Measurements from ENCODE around the gene GPC6.

The GPC6 gene

DNA sequence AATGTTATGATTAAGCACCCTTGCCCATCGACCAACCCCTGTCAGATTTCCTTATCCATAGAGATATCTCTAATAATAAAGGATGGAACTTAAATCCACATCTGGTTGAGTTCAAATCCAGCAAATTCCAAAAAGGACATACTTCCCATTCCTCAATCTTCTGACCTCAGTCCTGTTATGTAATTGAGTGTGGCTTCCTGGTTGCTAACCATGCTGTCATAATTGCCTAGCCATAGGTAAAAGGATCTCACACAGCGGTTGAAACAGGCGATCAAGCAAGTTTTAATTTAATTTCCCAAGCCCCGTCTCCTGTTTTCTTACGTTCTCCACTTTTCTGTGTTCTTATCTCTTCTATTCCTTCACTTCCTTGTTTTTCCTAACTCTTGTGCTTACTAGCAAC lies 550.3 kb downstream of the GPC6 start:
- Histone ChIP-seq H3K9me3 (ENCODE audit: low read length) (no peaks in the 10 kb centered on the region), H3K36me3 (ENCODE audit: insufficient read depth, low read length) (no peaks in the 10 kb centered on the region), H3F3A (ENCODE audit: insufficient read depth, low read length) (no peaks in the 10 kb centered on the region), H3K4me3 (ENCODE audit: low read depth, low read length, poor library complexity, severe bottlenecking) (no peak overlapping the region), H3K27ac (ENCODE audit: low read depth, low read length, poor library complexity, severe bottlenecking) (no peak overlapping the region), H2AFZ (ENCODE audit: low read length) (no peak overlapping the region), H3K4me1 (ENCODE audit: insufficient read depth, low read length, severe bottlenecking) (no peaks in the 10 kb centered on the region), H3K9me2 (ENCODE audit: low read depth, low read length) (no peaks in the 10 kb centered on the region), H3K9ac (ENCODE audit: low read length) (no peak overlapping the region), H3K4me2 (ENCODE audit: low read length) (no peak overlapping the region), H3K27me3 (ENCODE audit: insufficient read depth, low read length) (no peaks in the 10 kb centered on the region), H4K20me1 (ENCODE audit: insufficient read depth, low read length) (no peaks in the 10 kb centered on the region), H3K79me2 (ENCODE audit: insufficient read depth, low read length) (no peaks in the 10 kb centered on the region)
- TF ChIP-seq, protein P1, sequence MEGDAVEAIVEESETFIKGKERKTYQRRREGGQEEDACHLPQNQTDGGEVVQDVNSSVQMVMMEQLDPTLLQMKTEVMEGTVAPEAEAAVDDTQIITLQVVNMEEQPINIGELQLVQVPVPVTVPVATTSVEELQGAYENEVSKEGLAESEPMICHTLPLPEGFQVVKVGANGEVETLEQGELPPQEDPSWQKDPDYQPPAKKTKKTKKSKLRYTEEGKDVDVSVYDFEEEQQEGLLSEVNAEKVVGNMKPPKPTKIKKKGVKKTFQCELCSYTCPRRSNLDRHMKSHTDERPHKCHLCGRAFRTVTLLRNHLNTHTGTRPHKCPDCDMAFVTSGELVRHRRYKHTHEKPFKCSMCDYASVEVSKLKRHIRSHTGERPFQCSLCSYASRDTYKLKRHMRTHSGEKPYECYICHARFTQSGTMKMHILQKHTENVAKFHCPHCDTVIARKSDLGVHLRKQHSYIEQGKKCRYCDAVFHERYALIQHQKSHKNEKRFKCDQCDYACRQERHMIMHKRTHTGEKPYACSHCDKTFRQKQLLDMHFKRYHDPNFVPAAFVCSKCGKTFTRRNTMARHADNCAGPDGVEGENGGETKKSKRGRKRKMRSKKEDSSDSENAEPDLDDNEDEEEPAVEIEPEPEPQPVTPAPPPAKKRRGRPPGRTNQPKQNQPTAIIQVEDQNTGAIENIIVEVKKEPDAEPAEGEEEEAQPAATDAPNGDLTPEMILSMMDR (IDR thresholded peaks at IDR 0.05; ENCODE audit: low read length), result no peak
- no peak for TF ChIP-seq EZH2 (IDR thresholded peaks at IDR 0.05; ENCODE audit: borderline replicate concordance, low read length)

DNA sequence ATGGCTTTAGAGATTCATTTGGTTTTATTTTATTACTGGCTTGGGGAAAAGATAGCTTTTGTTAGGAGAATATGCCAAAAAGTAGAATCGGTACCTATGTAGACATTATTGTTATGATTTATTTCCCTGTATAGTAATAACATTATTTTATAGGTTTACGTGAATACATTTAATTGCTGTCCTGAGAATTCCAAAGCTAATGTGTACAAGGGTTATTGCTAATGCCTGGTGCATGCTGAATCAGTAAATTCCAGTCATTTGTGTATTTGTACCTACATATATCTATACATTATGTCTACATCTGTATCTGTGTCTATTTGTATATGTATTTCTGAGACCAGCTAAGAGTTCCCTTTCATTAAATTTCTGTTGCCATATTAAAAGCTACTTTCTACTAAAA lies 550.9 kb downstream of the GPC6 start:
- Histone ChIP-seq H3K9me3 (ENCODE audit: low read length) (no peaks in the 10 kb centered on the region), H3K27ac (ENCODE audit: low read depth, low read length, poor library complexity, severe bottlenecking) (no peak overlapping the region), H3K4me2 (ENCODE audit: low read length) (no peak overlapping the region), H3K36me3 (ENCODE audit: insufficient read depth, low read length) (no peaks in the 10 kb centered on the region), H2AFZ (ENCODE audit: low read length) (no peak overlapping the region), H3K4me1 (ENCODE audit: insufficient read depth, low read length, severe bottlenecking) (no peaks in the 10 kb centered on the region), H4K20me1 (ENCODE audit: insufficient read depth, low read length) (no peaks in the 10 kb centered on the region), H3K4me3 (ENCODE audit: low read depth, low read length, poor library complexity, severe bottlenecking) (no peak overlapping the region), H3K9ac (ENCODE audit: low read length) (no peak overlapping the region), H3K27me3 (ENCODE audit: insufficient read depth, low read length) (no peaks in the 10 kb centered on the region), H3K9me2 (ENCODE audit: low read depth, low read length) (no peaks in the 10 kb centered on the region), H3F3A (ENCODE audit: insufficient read depth, low read length) (no peaks in the 10 kb centered on the region), H3K79me2 (ENCODE audit: insufficient read depth, low read length) (no peaks in the 10 kb centered on the region)
- no peak for TF ChIP-seq EZH2 (IDR thresholded peaks at IDR 0.05; ENCODE audit: borderline replicate concordance, low read length)

DNA sequence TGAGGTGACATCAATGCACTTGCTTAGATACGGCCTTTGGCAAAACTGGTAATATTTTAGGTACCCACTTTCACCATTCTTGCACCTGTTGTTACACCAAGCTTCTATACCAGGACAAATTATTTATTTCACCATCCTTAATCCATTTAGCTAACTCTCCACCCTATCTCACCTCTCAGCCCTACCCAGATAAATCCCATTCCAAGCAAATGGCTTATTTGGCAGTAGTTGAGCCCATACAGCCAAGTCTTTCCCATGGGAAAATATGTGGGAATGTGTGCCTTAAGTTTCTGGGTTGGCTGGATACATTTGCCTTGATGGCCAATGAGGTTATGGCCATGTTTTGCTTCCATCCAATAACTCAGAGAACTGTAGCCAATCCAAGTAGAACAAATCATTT lies 551.9 kb downstream of the GPC6 start:
- no peaks in the 10 kb centered on the region for H3F3A ChIP-seq (ENCODE audit: insufficient read depth, low read length)
- no peaks in the 10 kb centered on the region for H3K27me3 ChIP-seq (ENCODE audit: insufficient read depth, low read length)
- no peak overlapping the region for H3K9ac ChIP-seq (ENCODE audit: low read length)
- no peak overlapping the region for H3K4me3 ChIP-seq (ENCODE audit: low read depth, low read length, poor library complexity, severe bottlenecking)
- H3K27ac ChIP-seq (ENCODE audit: low read depth, low read length, poor library complexity, severe bottlenecking), result no peak overlapping the region
- no peak for TF ChIP-seq EZH2 (IDR thresholded peaks at IDR 0.05; ENCODE audit: borderline replicate concordance, low read length)
- TF ChIP-seq, protein P1 (IDR thresholded peaks at IDR 0.05; ENCODE audit: low read length), result no peak
- H3K9me2 ChIP-seq (ENCODE audit: low read depth, low read length), result no peaks in the 10 kb centered on the region
- no peaks in the 10 kb centered on the region for H3K4me1 ChIP-seq (ENCODE audit: insufficient read depth, low read length, severe bottlenecking)
- H2AFZ ChIP-seq (ENCODE audit: low read length), result no peak overlapping the region
- no peak overlapping the region for H3K4me2 ChIP-seq (ENCODE audit: low read length)
- no peaks in the 10 kb centered on the region for H4K20me1 ChIP-seq (ENCODE audit: insufficient read depth, low read length)
- no peaks in the 10 kb centered on the region for H3K79me2 ChIP-seq (ENCODE audit: insufficient read depth, low read length)
- H3K36me3 ChIP-seq (ENCODE audit: insufficient read depth, low read length), result no peaks in the 10 kb centered on the region
- no peaks in the 10 kb centered on the region for H3K9me3 ChIP-seq (ENCODE audit: low read length)

DNA sequence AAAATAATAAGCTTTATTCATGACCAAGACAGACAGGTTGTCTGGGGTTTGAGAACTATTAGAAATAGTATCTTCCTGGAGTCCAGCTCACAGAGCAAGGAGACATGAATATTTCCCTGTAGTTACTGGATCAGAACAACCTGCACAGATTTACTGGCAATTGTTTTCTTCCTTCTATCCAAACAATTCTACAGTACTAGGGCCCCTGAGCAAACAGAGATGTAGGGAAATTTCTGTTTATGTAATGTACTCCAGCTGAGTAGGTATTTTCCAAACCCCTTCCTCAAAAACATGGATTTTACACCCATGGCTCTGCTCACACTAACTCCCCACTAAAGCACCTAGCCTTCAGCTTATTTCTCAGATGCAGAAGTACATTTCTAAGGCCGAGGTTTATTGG lies 557.6 kb downstream of the GPC6 start:
- no peaks in the 10 kb centered on the region for H3K4me1 ChIP-seq (ENCODE audit: insufficient read depth, low read length, severe bottlenecking)
- H3K36me3 ChIP-seq (ENCODE audit: insufficient read depth, low read length), result no peaks in the 10 kb centered on the region
- H4K20me1 ChIP-seq (ENCODE audit: insufficient read depth, low read length), result no peaks in the 10 kb centered on the region
- no peaks in the 10 kb centered on the region for H3K9me3 ChIP-seq (ENCODE audit: low read length)
- TF ChIP-seq EZH2 (IDR thresholded peaks at IDR 0.05; ENCODE audit: borderline replicate concordance, low read length), result no peak
- TF ChIP-seq, protein P1 (IDR thresholded peaks at IDR 0.05; ENCODE audit: low read length), result no peak
- H3K9me2 ChIP-seq (ENCODE audit: low read depth, low read length), result no peaks in the 10 kb centered on the region
- no peak overlapping the region for H3K4me2 ChIP-seq (ENCODE audit: low read length)
- H3K9ac ChIP-seq (ENCODE audit: low read length), result no peak overlapping the region
- no peaks in the 10 kb centered on the region for H3F3A ChIP-seq (ENCODE audit: insufficient read depth, low read length)
- no peak overlapping the region for H3K4me3 ChIP-seq (ENCODE audit: low read depth, low read length, poor library complexity, severe bottlenecking)
- H3K27me3 ChIP-seq (ENCODE audit: insufficient read depth, low read length), result no peaks in the 10 kb centered on the region
- no peak overlapping the region for H2AFZ ChIP-seq (ENCODE audit: low read length)
- H3K27ac ChIP-seq (ENCODE audit: low read depth, low read length, poor library complexity, severe bottlenecking), result no peak overlapping the region
- H3K79me2 ChIP-seq (ENCODE audit: insufficient read depth, low read length), result no peaks in the 10 kb centered on the region

Data from OCI-LY1 (cell line).